ENCODE data around the gene DENND5A.
"Not testable (repeated sequence)": the region's sequence is repeated elsewhere in the genome, so short reads cannot be mapped to it uniquely, and the experiment has no call there.

The DENND5A gene

GRCh38 chr11:9250139-9250582 lies 15.0 kb downstream of the DENND5A start:
- Histone ChIP-seq H3K4me3 (ENCODE audit: low read length) (no peak overlapping the region), H2BK120ac (ENCODE audit: low read depth, low read length) (no peak overlapping the region), H3K56ac (ENCODE audit: low read length) (no peak overlapping the region), H3K79me2 (ENCODE audit: control insufficient read depth, insufficient read depth, low read length) (peaks cover 46% of the 10 kb centered on the region), H3K4me2 (ENCODE audit: low read length) (no peak overlapping the region), H3K23ac (ENCODE audit: low read length) (no peak overlapping the region), H4K8ac (ENCODE audit: low read depth, low read length) (no peak overlapping the region), H3K4ac (ENCODE audit: low read depth, low read length) (no peak overlapping the region), H3K36me3 (ENCODE audit: control insufficient read depth, insufficient read depth, low read length) (no peaks in the 10 kb centered on the region), H2AK5ac (ENCODE audit: low read length) (no peak overlapping the region), H3K9ac (ENCODE audit: low read length) (no peak overlapping the region), H3K4me1 (ENCODE audit: control insufficient read depth, low read depth, low read length) (no peaks in the 10 kb centered on the region), H3K79me1 (ENCODE audit: low read length) (peaks cover 4% of the 10 kb centered on the region), H4K5ac (ENCODE audit: low read length) (no peak overlapping the region), H3K27me3 (ENCODE audit: insufficient read depth, low read length, poor library complexity) (no peaks in the 10 kb centered on the region), H2BK5ac (ENCODE audit: low read length) (no peak overlapping the region), H2BK15ac (replicated peaks; ENCODE audit: low read depth) (no peak overlapping the region), H3K18ac (ENCODE audit: low read length) (no peak overlapping the region), H3K27ac (ENCODE audit: low read depth, low read length) (no peak overlapping the region)
- WGBS (ENCODE audit: extremely low coverage, insufficient coverage, low lambda C conversion rate): no CpG with 5 or more reads among the region's 2 CpGs
- DNase-seq: no peak

- no peak overlapping the region for H3K4me3 ChIP-seq (ENCODE audit: low read length)
- no peak overlapping the region for H3K9ac ChIP-seq (ENCODE audit: low read length)
- no peak overlapping the region for H3K4me2 ChIP-seq (ENCODE audit: low read length)
- peaks cover 4% of the 10 kb centered on the region for H3K79me1 ChIP-seq (ENCODE audit: low read length)
- no peak overlapping the region for H2BK5ac ChIP-seq (ENCODE audit: low read length)
- no peaks in the 10 kb centered on the region for H3K4me1 ChIP-seq (ENCODE audit: control insufficient read depth, low read depth, low read length)
- H2AK5ac ChIP-seq (ENCODE audit: low read length): no peak overlapping the region
- H4K5ac ChIP-seq (ENCODE audit: low read length): no peak overlapping the region
- H3K23ac ChIP-seq (ENCODE audit: low read length): no peak overlapping the region
- H3K79me2 ChIP-seq (ENCODE audit: control insufficient read depth, insufficient read depth, low read length): peaks cover 42% of the 10 kb centered on the region
- no peak overlapping the region for H3K18ac ChIP-seq (ENCODE audit: low read length)
- no peak for DNase-seq
- H4K8ac ChIP-seq (ENCODE audit: low read depth, low read length): no peak overlapping the region
- no peak overlapping the region for H2BK15ac ChIP-seq (replicated peaks; ENCODE audit: low read depth)
- H3K4ac ChIP-seq (ENCODE audit: low read depth, low read length): no peak overlapping the region
- no peak overlapping the region for H3K27ac ChIP-seq (ENCODE audit: low read depth, low read length)
- H2BK120ac ChIP-seq (ENCODE audit: low read depth, low read length): no peak overlapping the region
- WGBS (ENCODE audit: extremely low coverage, insufficient coverage, low lambda C conversion rate): no CpG with 5 or more reads among the region's 7 CpGs
- H3K36me3 ChIP-seq (ENCODE audit: control insufficient read depth, insufficient read depth, low read length): no peaks in the 10 kb centered on the region
- no peak overlapping the region for H3K56ac ChIP-seq (ENCODE audit: low read length)
- H3K27me3 ChIP-seq (ENCODE audit: insufficient read depth, low read length, poor library complexity): no peaks in the 10 kb centered on the region
These were observed 15.9 kb downstream of the DENND5A start for GRCh38 chr11:9249252-9249651.

- Histone ChIP-seq H4K5ac (ENCODE audit: low read length) (no peak overlapping the region), H3K79me2 (ENCODE audit: control insufficient read depth, insufficient read depth, low read length) (peaks cover 38% of the 10 kb centered on the region), H2BK15ac (replicated peaks; ENCODE audit: low read depth) (no peak overlapping the region), H3K9ac (ENCODE audit: low read length) (no peak overlapping the region), H2BK120ac (ENCODE audit: low read depth, low read length) (no peak overlapping the region), H3K27ac (ENCODE audit: low read depth, low read length) (no peak overlapping the region), H3K56ac (ENCODE audit: low read length) (no peak overlapping the region), H3K4ac (ENCODE audit: low read depth, low read length) (no peak overlapping the region), H3K23ac (ENCODE audit: low read length) (no peak overlapping the region), H3K4me3 (ENCODE audit: low read length) (no peak overlapping the region), H2AK5ac (ENCODE audit: low read length) (no peak overlapping the region), H3K27me3 (ENCODE audit: insufficient read depth, low read length, poor library complexity) (no peaks in the 10 kb centered on the region), H4K8ac (ENCODE audit: low read depth, low read length) (no peak overlapping the region), H3K18ac (ENCODE audit: low read length) (no peak overlapping the region), H3K79me1 (ENCODE audit: low read length) (peaks cover 6% of the 10 kb centered on the region), H3K4me1 (ENCODE audit: control insufficient read depth, low read depth, low read length) (no peaks in the 10 kb centered on the region), H3K4me2 (ENCODE audit: low read length) (no peak overlapping the region), H3K36me3 (ENCODE audit: control insufficient read depth, insufficient read depth, low read length) (no peaks in the 10 kb centered on the region), H2BK5ac (ENCODE audit: low read length) (no peak overlapping the region)
- no CpG with 5 or more reads among the region's 3 CpGs for WGBS (ENCODE audit: extremely low coverage, insufficient coverage, low lambda C conversion rate)
- DNase-seq: no peak
These were observed 17.3 kb downstream of the DENND5A start for GRCh38 chr11:9247863-9248262.

GRCh38 chr11:9236242-9236641 lies 28.9 kb downstream of the DENND5A start:
- not testable (repeated sequence) for H4K8ac ChIP-seq (ENCODE audit: low read depth, low read length); H3K4me3 ChIP-seq (ENCODE audit: low read length); H4K5ac ChIP-seq (ENCODE audit: low read length); H3K36me3 ChIP-seq (ENCODE audit: control insufficient read depth, insufficient read depth, low read length); H2BK15ac ChIP-seq (replicated peaks; ENCODE audit: low read depth); H2BK5ac ChIP-seq (ENCODE audit: low read length); H2BK120ac ChIP-seq (ENCODE audit: low read depth, low read length); H3K23ac ChIP-seq (ENCODE audit: low read length); H3K18ac ChIP-seq (ENCODE audit: low read length); DNase-seq; H3K4me2 ChIP-seq (ENCODE audit: low read length); H3K56ac ChIP-seq (ENCODE audit: low read length); H3K79me1 ChIP-seq (ENCODE audit: low read length); H3K27ac ChIP-seq (ENCODE audit: low read depth, low read length); H2AK5ac ChIP-seq (ENCODE audit: low read length); H3K4me1 ChIP-seq (ENCODE audit: control insufficient read depth, low read depth, low read length); H3K4ac ChIP-seq (ENCODE audit: low read depth, low read length); H3K27me3 ChIP-seq (ENCODE audit: insufficient read depth, low read length, poor library complexity); H3K9ac ChIP-seq (ENCODE audit: low read length)
- peaks cover 19% of the 10 kb centered on the region for H3K79me2 ChIP-seq (ENCODE audit: control insufficient read depth, insufficient read depth, low read length)
- WGBS (ENCODE audit: extremely low coverage, insufficient coverage, low lambda C conversion rate): no CpG with 5 or more reads among the region's 10 CpGs

- H3K79me2 ChIP-seq (ENCODE audit: control insufficient read depth, insufficient read depth, low read length): peaks cover 30% of the 10 kb centered on the region
- H3K79me1 ChIP-seq (ENCODE audit: low read length): peaks cover 18% of the 10 kb centered on the region
- no peaks in the 10 kb centered on the region for H3K36me3 ChIP-seq (ENCODE audit: control insufficient read depth, insufficient read depth, low read length)
- H3K4me3 ChIP-seq (ENCODE audit: low read length): no peak overlapping the region
- no peak overlapping the region for H3K4me2 ChIP-seq (ENCODE audit: low read length)
- H3K9ac ChIP-seq (ENCODE audit: low read length): no peak overlapping the region
- H4K8ac ChIP-seq (ENCODE audit: low read depth, low read length): no peak overlapping the region
- no peak overlapping the region for H3K23ac ChIP-seq (ENCODE audit: low read length)
- no peak overlapping the region for H2BK120ac ChIP-seq (ENCODE audit: low read depth, low read length)
- peaks cover 13% of the 10 kb centered on the region for H3K4me1 ChIP-seq (ENCODE audit: control insufficient read depth, low read depth, low read length)
- no peak overlapping the region for H4K5ac ChIP-seq (ENCODE audit: low read length)
- H3K27me3 ChIP-seq (ENCODE audit: insufficient read depth, low read length, poor library complexity): no peaks in the 10 kb centered on the region
- H2BK5ac ChIP-seq (ENCODE audit: low read length): no peak overlapping the region
- H3K27ac ChIP-seq (ENCODE audit: low read depth, low read length): no peak overlapping the region
- H3K56ac ChIP-seq (ENCODE audit: low read length): no peak overlapping the region
- no peak overlapping the region for H2AK5ac ChIP-seq (ENCODE audit: low read length)
- no peak overlapping the region for H2BK15ac ChIP-seq (replicated peaks; ENCODE audit: low read depth)
- no CpG with 5 or more reads among the region's 3 CpGs for WGBS (ENCODE audit: extremely low coverage, insufficient coverage, low lambda C conversion rate)
- H3K4ac ChIP-seq (ENCODE audit: low read depth, low read length): no peak overlapping the region
- H3K18ac ChIP-seq (ENCODE audit: low read length): no peak overlapping the region
- no peak for DNase-seq
These were observed 32.7 kb downstream of the DENND5A start for GRCh38 chr11:9232482-9232881.

GRCh38 chr11:9231848-9232177 lies 33.3 kb downstream of the DENND5A start:
- Histone ChIP-seq H3K36me3 (ENCODE audit: control insufficient read depth, insufficient read depth, low read length) (no peaks in the 10 kb centered on the region), H3K9ac (ENCODE audit: low read length) (no peak overlapping the region), H2BK120ac (ENCODE audit: low read depth, low read length) (no peak overlapping the region), H3K27me3 (ENCODE audit: insufficient read depth, low read length, poor library complexity) (no peaks in the 10 kb centered on the region), H2BK15ac (replicated peaks; ENCODE audit: low read depth) (no peak overlapping the region), H3K4ac (ENCODE audit: low read depth, low read length) (no peak overlapping the region), H3K4me2 (ENCODE audit: low read length) (no peak overlapping the region), H3K27ac (ENCODE audit: low read depth, low read length) (no peak overlapping the region), H3K4me1 (ENCODE audit: control insufficient read depth, low read depth, low read length) (peaks cover 13% of the 10 kb centered on the region), H3K56ac (ENCODE audit: low read length) (no peak overlapping the region), H3K18ac (ENCODE audit: low read length) (no peak overlapping the region), H4K8ac (ENCODE audit: low read depth, low read length) (no peak overlapping the region), H4K5ac (ENCODE audit: low read length) (no peak overlapping the region), H3K79me2 (ENCODE audit: control insufficient read depth, insufficient read depth, low read length) (peaks cover 35% of the 10 kb centered on the region), H3K23ac (ENCODE audit: low read length) (no peak overlapping the region), H3K79me1 (ENCODE audit: low read length) (peaks cover 18% of the 10 kb centered on the region), H2BK5ac (ENCODE audit: low read length) (no peak overlapping the region), H3K4me3 (ENCODE audit: low read length) (no peak overlapping the region), H2AK5ac (ENCODE audit: low read length) (no peak overlapping the region)
- no peak for DNase-seq
- WGBS (ENCODE audit: extremely low coverage, insufficient coverage, low lambda C conversion rate): no CpG with 5 or more reads among the region's 1 CpG
